WTC11 (cell line): ENCODE results near the gene CNNM3. TPM values are rescaled to one million over a fixed set of nuclear protein-coding genes. Genes with fewer than 3 reads are reported as not detected.

Source experiments
- ATAC-seq: fragments of 200-7000 bp; cut with Tn5 transposase; 2 replicates; pipeline ENCODE4 v1.10.0; 2021; ENCODE audit warnings: mild to moderate bottlenecking, moderate library complexity
- CTCF ChIA-PET: fragments of 300-600 bp; sonication (Branson Sonifier 250); formaldehyde crosslinking; loops from one replicate; lab custom pipeline; 2021; ENCODE audit warnings: antibody characterized with exemption; lab: Charles Lee
- POLR2A ChIA-PET: fragments of 350-600 bp; sonication (Branson Sonifier 250); formaldehyde crosslinking; loops from one replicate; lab custom pipeline; 2021; ENCODE audit warnings: antibody characterized with exemption; lab: Charles Lee
- DNase-seq: peaks from one replicate; pipeline ENCODE4 v3.0.0; 2021; ENCODE audit warnings: low spot score
- H3K27ac Mint-ChIP-seq: 2 replicates; pipeline ENCODE4 v1.8.0; 2021; ENCODE audit warnings: mixed read lengths
- H3K27me3 Mint-ChIP-seq: 2 replicates; pipeline ENCODE4 v1.8.0; 2021; ENCODE audit warnings: low read depth, mild to moderate bottlenecking, moderate library complexity, mixed read lengths
- H3K36me3 Mint-ChIP-seq: 2 replicates; pipeline ENCODE4 v1.8.0; 2021; ENCODE audit warnings: mixed read lengths
- H3K4me1 Mint-ChIP-seq: 2 replicates; pipeline ENCODE4 v1.8.0; 2022; ENCODE audit warnings: mixed read lengths
- H3K4me3 Mint-ChIP-seq: 2 replicates; pipeline ENCODE4 v1.8.0; 2021; ENCODE audit warnings: mild to moderate bottlenecking, moderate library complexity, mixed read lengths
- H3K9me3 Mint-ChIP-seq: 2 replicates; pipeline ENCODE4 v1.8.0; 2021; ENCODE audit warnings: mixed read lengths
- GABPB1 ChIP-seq: sonication (generic); formaldehyde crosslinking; IDR thresholded peaks from 2 replicates; pipeline ENCODE4 v1.8.1; 2023; ENCODE audit warnings: mild to moderate bottlenecking, missing genetic modification reagents
- JUN ChIP-seq: sonication (generic); formaldehyde crosslinking; IDR thresholded peaks from 2 replicates; pipeline ENCODE4 v1.8.0; 2023; ENCODE audit warnings: mild to moderate bottlenecking, missing genetic modification reagents
- MLX ChIP-seq: sonication (generic); formaldehyde crosslinking; IDR thresholded peaks from 2 replicates; pipeline ENCODE4 v1.8.1; 2023; ENCODE audit warnings: mild to moderate bottlenecking, missing genetic modification reagents, moderate library complexity
- MYBL2 ChIP-seq: sonication (generic); formaldehyde crosslinking; IDR thresholded peaks from 2 replicates; pipeline ENCODE4 v1.8.1; 2023; ENCODE audit warnings: mild to moderate bottlenecking, moderate library complexity, missing genetic modification reagents
- NR3C1 ChIP-seq: sonication (generic); formaldehyde crosslinking; conservative IDR thresholded peaks from 2 replicates; pipeline ENCODE4 v1.8.1; 2023; ENCODE audit warnings: low read depth, mild to moderate bottlenecking, missing genetic modification reagents
- SOX15 ChIP-seq: fragments of 250-450 bp; sonication (Bioruptor Pico); IDR thresholded peaks from 2 replicates; pipeline ENCODE4 v1.9.0; 2021; ENCODE audit warnings: mild to moderate bottlenecking
- USF1 ChIP-seq: sonication (generic); formaldehyde crosslinking; IDR thresholded peaks from 2 replicates; pipeline ENCODE4 v1.8.0; 2022; ENCODE audit warnings: mild to moderate bottlenecking, missing genetic modification reagents
- ZNF219 ChIP-seq: sonication (generic); formaldehyde crosslinking; IDR thresholded peaks from 2 replicates; pipeline ENCODE4 v1.8.0; 2023; ENCODE audit warnings: missing genetic modification reagents, mild to moderate bottlenecking, borderline replicate concordance
- ZNF396 ChIP-seq: fragments of 250-450 bp; sonication (Bioruptor Pico); IDR thresholded peaks from 2 replicates; pipeline ENCODE4 v1.8.0; 2021; ENCODE audit warnings: mild to moderate bottlenecking, moderate library complexity, borderline replicate concordance
- ZNF532 ChIP-seq: fragments of 250-450 bp; sonication (Bioruptor Pico); IDR thresholded peaks from 2 replicates; pipeline ENCODE4 v1.9.0; 2021; ENCODE audit warnings: mild to moderate bottlenecking, borderline replicate concordance
- ZNF671 ChIP-seq: fragments of 250-450 bp; sonication (Bioruptor Pico); IDR thresholded peaks from 2 replicates; pipeline ENCODE4 v1.8.0; 2021; ENCODE audit warnings: mild to moderate bottlenecking
- total RNA-seq: library from RNA; stranded (reverse); gene quantifications from 3 replicates; pipeline ENCODE4 v1.2.3, GENCODE V29; 2021
- TF ChIP-seq, protein P1 (sequence below): sonication (generic); formaldehyde crosslinking; IDR thresholded peaks from 2 replicates; pipeline ENCODE4 v1.8.1; 2023; ENCODE audit warnings: mild to moderate bottlenecking, missing genetic modification reagents, moderate library complexity
- TF ChIP-seq, protein P2 (sequence below): sonication (generic); formaldehyde crosslinking; IDR thresholded peaks from 2 replicates; pipeline ENCODE4 v1.8.0; 2023; ENCODE audit warnings: mild to moderate bottlenecking, missing genetic modification reagents
- TF ChIP-seq, protein P3 (sequence below): fragments of 250-450 bp; sonication (Bioruptor Pico); IDR thresholded peaks from 2 replicates; pipeline ENCODE4 v1.9.0; 2021; ENCODE audit warnings: mild to moderate bottlenecking
- TF ChIP-seq, protein P4 (sequence below): sonication (generic); formaldehyde crosslinking; IDR thresholded peaks from 2 replicates; pipeline ENCODE4 v1.8.1; 2023; ENCODE audit warnings: mild to moderate bottlenecking, missing genetic modification reagents

CNNM3 gene
- total RNA-seq, 1 experiment from 2014 or later, result 34.9 TPM

DNA sequence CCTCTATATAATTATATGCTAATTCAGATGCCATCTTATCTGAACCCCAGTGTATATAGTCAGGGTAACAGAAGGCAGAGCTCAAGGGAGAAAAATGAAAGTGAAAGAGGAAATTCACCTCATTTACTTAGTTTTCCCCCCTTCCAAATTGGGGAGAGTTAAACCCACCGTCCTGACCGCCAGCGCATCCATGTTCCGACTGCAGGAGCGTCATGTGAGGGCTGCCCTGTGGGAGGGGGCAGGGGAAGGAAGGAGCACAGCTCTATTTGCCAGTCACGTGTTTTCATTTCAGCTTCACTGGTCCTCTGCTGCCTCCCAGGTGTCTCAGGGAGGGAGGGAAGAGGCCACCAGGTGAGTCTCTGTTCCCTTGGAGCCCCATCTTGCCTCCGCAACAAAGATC lies 42.1 kb upstream of the CNNM3 start:
- ATAC-seq (peak; percentile 62), DNase-seq (no peak)
- no peaks in the 10 kb centered on the region for H3K36me3 Mint-ChIP-seq
- TF ChIP-seq USF1 (peak; percentile 62; the same call in 1 of the 2 replicates), GABPB1 (CRISPR knock-in tag) (no peak)
- TF ChIP-seq, protein P1, sequence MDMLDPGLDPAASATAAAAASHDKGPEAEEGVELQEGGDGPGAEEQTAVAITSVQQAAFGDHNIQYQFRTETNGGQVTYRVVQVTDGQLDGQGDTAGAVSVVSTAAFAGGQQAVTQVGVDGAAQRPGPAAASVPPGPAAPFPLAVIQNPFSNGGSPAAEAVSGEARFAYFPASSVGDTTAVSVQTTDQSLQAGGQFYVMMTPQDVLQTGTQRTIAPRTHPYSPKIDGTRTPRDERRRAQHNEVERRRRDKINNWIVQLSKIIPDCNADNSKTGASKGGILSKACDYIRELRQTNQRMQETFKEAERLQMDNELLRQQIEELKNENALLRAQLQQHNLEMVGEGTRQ (CRISPR knock-in tag), result peak; percentile 66
- no peak overlapping the region for H3K27ac Mint-ChIP-seq
- H3K27me3 Mint-ChIP-seq, result no peaks in the 10 kb centered on the region
- ChIA-PET POLR2A (interaction anchor here (0.7 to 1.4 kb wide), 2 partner anchors 11 to 140 kb away, joined by 3 to 6 read pairs; no protein-coding TSS in a partner anchor), CTCF (interaction anchor here (1.1 to 2.4 kb wide), 5 partner anchors 12 to 339 kb away, joined by 3 to 36 read pairs (median 5); partner anchors contain the start of genes ANKRD36, ANKRD39 and CNNM4)
- H3K4me1 Mint-ChIP-seq, result peaks cover 18% of the 10 kb centered on the region
- H3K4me3 Mint-ChIP-seq, result no peak overlapping the region
- H3K9me3 Mint-ChIP-seq, result no peaks in the 10 kb centered on the region

- H3K4me3 Mint-ChIP-seq, result no peak overlapping the region
- TF ChIP-seq, protein P2, sequence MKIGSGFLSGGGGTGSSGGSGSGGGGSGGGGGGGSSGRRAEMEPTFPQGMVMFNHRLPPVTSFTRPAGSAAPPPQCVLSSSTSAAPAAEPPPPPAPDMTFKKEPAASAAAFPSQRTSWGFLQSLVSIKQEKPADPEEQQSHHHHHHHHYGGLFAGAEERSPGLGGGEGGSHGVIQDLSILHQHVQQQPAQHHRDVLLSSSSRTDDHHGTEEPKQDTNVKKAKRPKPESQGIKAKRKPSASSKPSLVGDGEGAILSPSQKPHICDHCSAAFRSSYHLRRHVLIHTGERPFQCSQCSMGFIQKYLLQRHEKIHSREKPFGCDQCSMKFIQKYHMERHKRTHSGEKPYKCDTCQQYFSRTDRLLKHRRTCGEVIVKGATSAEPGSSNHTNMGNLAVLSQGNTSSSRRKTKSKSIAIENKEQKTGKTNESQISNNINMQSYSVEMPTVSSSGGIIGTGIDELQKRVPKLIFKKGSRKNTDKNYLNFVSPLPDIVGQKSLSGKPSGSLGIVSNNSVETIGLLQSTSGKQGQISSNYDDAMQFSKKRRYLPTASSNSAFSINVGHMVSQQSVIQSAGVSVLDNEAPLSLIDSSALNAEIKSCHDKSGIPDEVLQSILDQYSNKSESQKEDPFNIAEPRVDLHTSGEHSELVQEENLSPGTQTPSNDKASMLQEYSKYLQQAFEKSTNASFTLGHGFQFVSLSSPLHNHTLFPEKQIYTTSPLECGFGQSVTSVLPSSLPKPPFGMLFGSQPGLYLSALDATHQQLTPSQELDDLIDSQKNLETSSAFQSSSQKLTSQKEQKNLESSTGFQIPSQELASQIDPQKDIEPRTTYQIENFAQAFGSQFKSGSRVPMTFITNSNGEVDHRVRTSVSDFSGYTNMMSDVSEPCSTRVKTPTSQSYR (CRISPR knock-in tag), result no peak
- TF ChIP-seq, protein P3, sequence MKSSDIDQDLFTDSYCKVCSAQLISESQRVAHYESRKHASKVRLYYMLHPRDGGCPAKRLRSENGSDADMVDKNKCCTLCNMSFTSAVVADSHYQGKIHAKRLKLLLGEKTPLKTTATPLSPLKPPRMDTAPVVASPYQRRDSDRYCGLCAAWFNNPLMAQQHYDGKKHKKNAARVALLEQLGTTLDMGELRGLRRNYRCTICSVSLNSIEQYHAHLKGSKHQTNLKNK (CRISPR knock-in tag), result no peak
- TF ChIP-seq MLX (CRISPR knock-in tag) (no peak), MYBL2 (CRISPR knock-in tag) (no peak), JUN (CRISPR knock-in tag) (no peak), ZNF671 (CRISPR knock-in tag) (no peak), NR3C1 (no peak), ZNF532 (CRISPR knock-in tag) (no peak), ZNF219 (no peak), SOX15 (CRISPR knock-in tag) (no peak), ZNF396 (no peak)
- TF ChIP-seq, protein P4, sequence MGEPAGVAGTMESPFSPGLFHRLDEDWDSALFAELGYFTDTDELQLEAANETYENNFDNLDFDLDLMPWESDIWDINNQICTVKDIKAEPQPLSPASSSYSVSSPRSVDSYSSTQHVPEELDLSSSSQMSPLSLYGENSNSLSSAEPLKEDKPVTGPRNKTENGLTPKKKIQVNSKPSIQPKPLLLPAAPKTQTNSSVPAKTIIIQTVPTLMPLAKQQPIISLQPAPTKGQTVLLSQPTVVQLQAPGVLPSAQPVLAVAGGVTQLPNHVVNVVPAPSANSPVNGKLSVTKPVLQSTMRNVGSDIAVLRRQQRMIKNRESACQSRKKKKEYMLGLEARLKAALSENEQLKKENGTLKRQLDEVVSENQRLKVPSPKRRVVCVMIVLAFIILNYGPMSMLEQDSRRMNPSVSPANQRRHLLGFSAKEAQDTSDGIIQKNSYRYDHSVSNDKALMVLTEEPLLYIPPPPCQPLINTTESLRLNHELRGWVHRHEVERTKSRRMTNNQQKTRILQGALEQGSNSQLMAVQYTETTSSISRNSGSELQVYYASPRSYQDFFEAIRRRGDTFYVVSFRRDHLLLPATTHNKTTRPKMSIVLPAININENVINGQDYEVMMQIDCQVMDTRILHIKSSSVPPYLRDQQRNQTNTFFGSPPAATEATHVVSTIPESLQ (CRISPR knock-in tag), result no peak
- TF ChIP-seq, all 79 proteins: peak for 0
- DNase-seq, result no peak
- Mint-ChIP-seq H3K27me3 (no peaks in the 10 kb centered on the region), H3K27ac (no peak overlapping the region), H3K9me3 (no peaks in the 10 kb centered on the region), H3K4me1 (peaks cover 9% of the 10 kb centered on the region), H3K36me3 (no peaks in the 10 kb centered on the region)
- POLR2A ChIA-PET, result interaction anchor here (1.2 kb wide), 1 partner anchor 41 kb away, joined by 3 read pairs; the partner anchor contains the start of gene CNNM3
- ATAC-seq, result no peak
- CTCF ChIA-PET, result interaction anchor here (1.5 to 2.4 kb wide), 3 partner anchors 13 to 337 kb away, joined by 3 to 36 read pairs (median 5); partner anchors contain the start of genes ANKRD36 and CNNM4
Measured at GRCh38 chr2:96775160-96775559, 40.9 kb upstream of the CNNM3 start.
